Neuronal stem cell (in vitro differentiated cells): ENCODE measurements around the gene KAT14.
A peak's percentile ranks its signal among the peaks of the same experiment; 100 is the strongest.

Source experiments
- DNase-seq: peaks from one replicate; pipeline ENCODE4 v3.0.0-alpha.2; 2013; ENCODE audit warnings: low spot score
- H2AFZ ChIP-seq: one replicate; pipeline ENCODE4 v1.6.1; 2013; ENCODE audit warnings: mild to moderate bottlenecking, low read length, inconsistent platforms
- H2AK5ac ChIP-seq: 2 replicates; pipeline ENCODE4 v1.6.1; 2013; ENCODE audit warnings: low read depth, mild to moderate bottlenecking, inconsistent platforms, low read length, moderate library complexity, mixed read lengths
- H2BK120ac ChIP-seq: 2 replicates; pipeline ENCODE4 v1.6.1; 2013; ENCODE audit warnings: low read depth, mild to moderate bottlenecking, inconsistent platforms, low read length, moderate library complexity, mixed read lengths
- H2BK12ac ChIP-seq: one replicate; pipeline ENCODE4 v1.6.1; 2013; ENCODE audit warnings: low read length, inconsistent platforms
- H2BK15ac ChIP-seq: 2 replicates; pipeline ENCODE4 v1.6.1; 2013; ENCODE audit warnings: mild to moderate bottlenecking, low read length, inconsistent platforms, mixed read lengths
- H2BK5ac ChIP-seq: one replicate; pipeline ENCODE4 v1.6.1; 2013; ENCODE audit warnings: inconsistent platforms, mild to moderate bottlenecking, low read length, moderate library complexity
- H3K14ac ChIP-seq: one replicate; pipeline ENCODE4 v1.6.1; 2013; ENCODE audit warnings: low read length, inconsistent platforms
- H3K18ac ChIP-seq: 2 replicates; pipeline ENCODE4 v1.6.1; 2013; ENCODE audit warnings: low read length, inconsistent platforms
- H3K23ac ChIP-seq: 2 replicates; pipeline ENCODE4 v1.6.1; 2013; ENCODE audit warnings: low read depth, mild to moderate bottlenecking, mixed read lengths, low read length, inconsistent platforms; ENCODE audit not compliant: poor library complexity
- H3K27ac ChIP-seq: replicated peaks from 3 replicates; pipeline ENCODE4 v1.5.1; 2013; ENCODE audit warnings: low read length, inconsistent platforms
- H3K27me3 ChIP-seq, 3 experiments: 2 replicates each; pipeline ENCODE4 v1.6.1; 2013; ENCODE audit warnings: low read length in 3 of 3, mild to moderate bottlenecking in 2 of 3, inconsistent platforms in 1 of 3, low read depth in 1 of 3, mixed read lengths in 1 of 3, moderate library complexity in 1 of 3; ENCODE audit not compliant: control insufficient read depth in 3 of 3, insufficient read depth in 3 of 3
- H3K36me3 ChIP-seq, 2 donors: replicated peaks in 1 of 2; 2 replicates each; pipeline ENCODE4 v1.6.1; 2013; ENCODE audit warnings: low read length in 2 of 2; ENCODE audit not compliant: control insufficient read depth in 2 of 2, insufficient read depth in 2 of 2
- H3K4ac ChIP-seq: 2 replicates; pipeline ENCODE4 v1.6.1; 2013; ENCODE audit warnings: inconsistent platforms, mild to moderate bottlenecking, low read length, moderate library complexity
- H3K4me1 ChIP-seq, 2 donors: 1 replicate in 1 of 2; 2 replicates in 1 of 2; pipeline ENCODE4 v1.6.1; 2013; ENCODE audit warnings: low read length in 2 of 2, low read depth in 1 of 2; ENCODE audit not compliant: control insufficient read depth in 2 of 2, insufficient read depth in 1 of 2
- H3K4me2 ChIP-seq: one replicate; pipeline ENCODE4 v1.6.1; 2013; ENCODE audit warnings: mild to moderate bottlenecking, low read length, inconsistent platforms; ENCODE audit not compliant: insufficient read depth, poor library complexity, severe bottlenecking
- H3K4me3 ChIP-seq, 2 donors: 2 replicates each; pipeline ENCODE4 v1.5.1; 2013; ENCODE audit warnings: low read length in 2 of 2, mild to moderate bottlenecking in 2 of 2, inconsistent platforms in 1 of 2, moderate library complexity in 1 of 2
- H3K79me1 ChIP-seq: one replicate; pipeline ENCODE4 v1.6.1; 2013; ENCODE audit warnings: low read depth, mild to moderate bottlenecking, inconsistent platforms, low read length, moderate library complexity
- H3K9ac ChIP-seq: one replicate; pipeline ENCODE4 v1.6.1; 2013; ENCODE audit warnings: mild to moderate bottlenecking, low read depth, low read length, inconsistent platforms; ENCODE audit not compliant: poor library complexity
- H3K9me3 ChIP-seq, 2 donors: replicated peaks in 1 of 2; 2 replicates each; pipeline versions ENCODE3 to v1.6.1; 2013; ENCODE audit warnings: low read length in 2 of 2, mild to moderate bottlenecking in 2 of 2, inconsistent platforms in 1 of 2, low read depth in 1 of 2, mixed read lengths in 1 of 2, moderate library complexity in 1 of 2; ENCODE audit not compliant: control insufficient read depth in 2 of 2, insufficient read depth in 1 of 2
- H4K8ac ChIP-seq: one replicate; pipeline ENCODE4 v1.6.1; 2013; ENCODE audit warnings: low read depth, mild to moderate bottlenecking, inconsistent platforms, low read length, moderate library complexity
- H4K91ac ChIP-seq: one replicate; pipeline ENCODE4 v1.6.1; 2013; ENCODE audit warnings: low read length, low read depth, mild to moderate bottlenecking, inconsistent platforms; ENCODE audit not compliant: poor library complexity
- WGBS, 2 donors: extraction: QIAGEN DNeasy Blood & Tissue Kit; methylation state at CpG; one replicate each; pipeline ENCODE4 v1.1.7; 2013; ENCODE audit warnings: missing lambda C conversion rate in 2 of 2, mixed read lengths in 1 of 2; ENCODE audit not compliant: insufficient read length in 2 of 2, insufficient replicate concordance in 1 of 2; ENCODE audit errors: extremely low coverage in 2 of 2; 5-methylcytosine and 5-hydroxymethylcytosine counted together

KAT14 gene

DNA sequence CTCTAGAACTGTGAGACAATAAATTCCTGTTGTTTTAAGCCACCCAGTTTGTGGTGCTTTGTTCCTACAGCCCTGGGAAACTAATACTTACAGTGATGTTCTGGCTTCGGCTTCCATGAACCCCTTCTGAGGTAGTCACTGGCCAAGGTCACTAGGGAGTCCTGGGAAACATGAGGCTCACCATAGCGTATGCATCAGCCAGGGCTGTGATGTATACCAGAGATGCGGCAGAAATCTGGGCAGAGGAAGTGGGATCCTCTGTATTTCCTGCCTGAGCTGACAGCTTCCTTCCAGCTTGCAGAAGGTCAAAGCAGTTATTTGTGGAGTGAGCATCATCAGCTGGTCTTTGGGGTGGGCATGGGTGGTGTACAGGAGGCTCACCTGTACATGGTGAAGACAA, 27.9 kb downstream of the KAT14 start:
- no peak overlapping the region for H3K4me2 ChIP-seq
- no peak overlapping the region for H3K14ac ChIP-seq
- no peak overlapping the region for H3K18ac ChIP-seq
- H2BK12ac ChIP-seq, result no peak overlapping the region
- no peak for DNase-seq
- H3K36me3 ChIP-seq, result peaks cover 14 to 84% of the 10 kb centered on the region in 2 donors
- no peak overlapping the region for H2BK15ac ChIP-seq
- H3K4ac ChIP-seq, result no peak overlapping the region
- no peak overlapping the region for H3K9ac ChIP-seq
- no peak overlapping the region for H3K27ac ChIP-seq
- WGBS, 2 donors, result no CpG with 5 or more reads among the region's 3 CpGs
- no peak overlapping the region for H2BK120ac ChIP-seq
- no peak overlapping the region for H3K4me3 ChIP-seq
- no peak overlapping the region for H2BK5ac ChIP-seq
- H3K9me3 ChIP-seq, result no peaks in the 10 kb centered on the region
- no peaks in the 10 kb centered on the region for H3K79me1 ChIP-seq
- no peak overlapping the region for H2AFZ ChIP-seq
- H3K27me3 ChIP-seq, result no peaks in the 10 kb centered on the region
- peaks cover 0 to 12% of the 10 kb centered on the region in 2 donors for H3K4me1 ChIP-seq
- no peak overlapping the region for H3K23ac ChIP-seq
- no peak overlapping the region for H4K91ac ChIP-seq
- H2AK5ac ChIP-seq, result no peak overlapping the region
- no peak overlapping the region for H4K8ac ChIP-seq

DNA sequence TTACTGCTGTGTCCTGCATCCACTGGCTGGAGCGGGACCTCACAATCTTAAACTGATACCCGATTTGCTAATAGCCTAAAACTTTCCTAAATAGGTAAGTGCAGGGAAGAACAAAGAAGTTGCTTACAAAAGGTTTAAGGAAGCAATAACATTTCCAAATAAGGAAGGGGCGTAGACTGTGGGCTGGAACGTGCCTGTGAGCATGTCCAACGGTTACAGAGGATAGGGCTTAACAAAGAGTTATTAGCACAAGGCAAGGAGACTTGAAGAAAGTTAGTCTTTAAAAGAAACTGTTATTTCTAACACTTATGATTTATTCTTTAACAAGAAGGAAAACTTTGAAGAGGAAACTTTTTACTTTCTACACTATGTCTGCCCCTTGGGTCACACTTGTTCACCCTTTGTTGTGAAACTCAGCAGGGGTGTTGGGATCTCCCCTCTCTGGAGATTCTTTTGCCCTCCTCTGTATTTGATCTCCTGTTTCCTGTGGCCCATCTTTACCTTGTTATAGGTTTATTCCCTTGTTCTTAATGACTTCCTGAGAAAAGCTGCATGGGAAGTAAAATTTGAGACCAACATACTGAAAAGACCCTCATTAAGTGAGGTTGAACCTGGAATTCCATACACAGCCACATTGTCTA, 28.7 kb downstream of the KAT14 start:
- Histone ChIP-seq H3K27ac (peak overlapping the region; percentile 10), H3K79me1 (no peaks in the 10 kb centered on the region), H3K9me3 (no peaks in the 10 kb centered on the region), H2AK5ac (peak overlapping the region; percentile 30), H3K4ac (no peak overlapping the region), H4K8ac (no peak overlapping the region), H3K4me2 (no peak overlapping the region), H4K91ac (no peak overlapping the region), H3K27me3 (no peaks in the 10 kb centered on the region), H2BK120ac (no peak overlapping the region), H3K18ac (no peak overlapping the region), H3K23ac (no peak overlapping the region), H2BK5ac (no peak overlapping the region), H2AFZ (no peak overlapping the region), H3K9ac (no peak overlapping the region), H3K4me3 (no peak overlapping the region), H2BK15ac (no peak overlapping the region), H3K14ac (no peak overlapping the region), H3K36me3 (peaks cover 14 to 79% of the 10 kb centered on the region in 2 donors), H3K4me1 (peaks cover 0 to 12% of the 10 kb centered on the region in 2 donors), H2BK12ac (no peak overlapping the region)
- no CpG with 5 or more reads among the region's 5 CpGs for WGBS, 2 donors
- no peak for DNase-seq

DNA sequence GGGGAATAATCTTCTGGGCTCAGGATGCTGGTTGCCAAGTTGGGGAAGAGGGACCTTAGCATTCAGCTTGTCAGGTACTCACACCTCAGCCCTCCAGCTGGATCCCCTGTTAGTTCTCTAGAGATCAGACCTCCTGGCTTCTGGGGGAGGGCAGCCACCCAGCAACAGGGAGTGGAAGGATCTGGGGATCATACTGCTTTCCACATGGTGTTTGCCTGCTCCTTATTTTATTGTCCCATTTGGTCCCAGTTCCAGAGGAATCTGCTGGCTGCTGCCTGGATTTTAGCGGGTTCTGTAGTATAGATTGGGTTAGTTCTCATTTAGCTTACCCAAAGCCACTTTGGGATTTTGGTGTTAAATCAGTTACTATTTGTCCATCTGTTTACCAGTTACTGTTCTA, 29.3 kb downstream of the KAT14 start:
- Histone ChIP-seq H3K4me1 (peaks cover 0 to 12% of the 10 kb centered on the region in 2 donors), H2BK5ac (no peak overlapping the region), H3K9ac (no peak overlapping the region), H3K4me3 (no peak overlapping the region), H2BK120ac (no peak overlapping the region), H2AFZ (no peak overlapping the region), H4K8ac (no peak overlapping the region), H2BK15ac (no peak overlapping the region), H3K4ac (no peak overlapping the region), H3K9me3 (no peaks in the 10 kb centered on the region), H3K14ac (no peak overlapping the region), H2BK12ac (no peak overlapping the region), H2AK5ac (peak overlapping the region; percentile 30), H3K4me2 (no peak overlapping the region), H3K18ac (peak overlapping the region; percentile 27), H3K79me1 (no peaks in the 10 kb centered on the region), H4K91ac (no peak overlapping the region), H3K27ac (peak overlapping the region; percentile 10), H3K36me3 (peaks cover 10 to 73% of the 10 kb centered on the region in 2 donors), H3K23ac (no peak overlapping the region), H3K27me3 (no peaks in the 10 kb centered on the region)
- no peak for DNase-seq
- WGBS, 2 donors, result no CpG with 5 or more reads among the region's 1 CpG

DNA sequence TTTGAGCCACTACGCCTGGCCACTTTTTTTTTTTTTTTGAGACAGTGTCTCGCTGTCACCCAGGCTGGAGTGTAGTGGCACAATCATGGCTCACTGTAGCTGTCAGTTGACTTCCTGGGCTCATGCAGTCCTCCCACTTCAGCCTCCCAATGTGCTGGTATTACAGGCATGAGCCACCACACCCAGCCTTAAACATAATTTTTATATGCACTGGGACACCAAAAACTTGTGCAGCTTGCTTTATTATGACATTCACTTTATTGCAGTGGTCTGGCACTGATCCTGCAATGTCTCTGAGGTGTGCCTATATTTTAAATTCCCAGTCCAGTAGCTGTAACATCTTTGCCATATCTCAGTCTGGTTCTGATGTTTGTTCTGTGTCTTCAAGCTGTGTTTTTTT, 34.7 kb downstream of the KAT14 start:
- no peak overlapping the region for H4K91ac ChIP-seq
- DNase-seq, result no peak
- H3K4ac ChIP-seq, result no peak overlapping the region
- no peak overlapping the region for H3K18ac ChIP-seq
- H3K4me3 ChIP-seq, result no peak overlapping the region
- H3K14ac ChIP-seq, result no peak overlapping the region
- H2BK120ac ChIP-seq, result no peak overlapping the region
- no peak overlapping the region for H3K27ac ChIP-seq
- H3K9ac ChIP-seq, result no peak overlapping the region
- H2AFZ ChIP-seq, result no peak overlapping the region
- no CpG with 5 or more reads among the region's 2 CpGs for WGBS, 2 donors
- no peak overlapping the region for H2BK5ac ChIP-seq
- H3K36me3 ChIP-seq, result peaks cover 0 to 46% of the 10 kb centered on the region in 2 donors
- H4K8ac ChIP-seq, result no peak overlapping the region
- no peaks in the 10 kb centered on the region for H3K9me3 ChIP-seq
- no peak overlapping the region for H2BK15ac ChIP-seq
- H3K4me1 ChIP-seq, result no peaks in the 10 kb centered on the region
- peaks cover 4% of the 10 kb centered on the region for H3K79me1 ChIP-seq
- H3K4me2 ChIP-seq, result no peak overlapping the region
- no peaks in the 10 kb centered on the region for H3K27me3 ChIP-seq
- no peak overlapping the region for H2AK5ac ChIP-seq
- H3K23ac ChIP-seq, result no peak overlapping the region
- no peak overlapping the region for H2BK12ac ChIP-seq
